ENCODE data around the gene TMEM165. TPM values are rescaled to one million over a fixed set of nuclear protein-coding genes. Genes with fewer than 3 reads are reported as not detected.
"Not testable (repeated sequence)": the region's sequence is repeated elsewhere in the genome, so short reads cannot be mapped to it uniquely, and the experiment has no call there.

TMEM165 gene
- total and polyA plus RNA-seq, 2 of the 4 experiments (the other 2 are of a cell fraction) = 49.6 to 83.0 TPM

DNA sequence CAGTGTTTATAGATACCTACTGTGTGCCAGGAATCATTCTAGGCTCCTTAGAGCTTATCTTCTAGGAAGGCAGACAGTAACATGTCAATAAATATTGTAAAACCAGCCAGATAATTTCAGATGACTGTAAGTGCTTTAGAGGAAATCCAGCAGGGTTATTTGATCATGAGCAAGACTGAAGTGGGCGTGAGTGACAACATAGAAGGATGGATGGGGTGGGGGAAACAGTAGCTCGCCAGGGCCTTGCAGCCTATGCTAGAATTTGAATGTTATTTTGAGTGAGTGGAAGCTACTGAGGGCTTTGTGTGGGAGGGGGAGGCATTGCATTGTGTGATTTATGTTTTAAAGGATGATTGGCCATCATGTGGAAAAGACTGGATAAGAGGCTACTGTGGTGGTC is 43.0 kb upstream of the TMEM165 start:
- WGBS, 2 experiments (ENCODE audit: extremely low coverage in 2 of 2, insufficient read length in 1 of 2) = 83% methylated on average over 2 of the region's 2 CpGs; no CpG with 5 or more reads in 1 of the 2 experiments
- no TSS peak for BruUV-seq (replicated peaks)
- Histone ChIP-seq H4K20me1 (ENCODE audit: insufficient read depth, low read length) (no peaks in the 10 kb centered on the region), H3K27ac (ENCODE audit: insufficient read depth, low read length) (no peak overlapping the region), H3K4ac (ENCODE audit: low read depth, low read length) (no peak overlapping the region), H2BK15ac (ENCODE audit: low read depth, low read length) (no peak overlapping the region), H3K9me3 (ENCODE audit: control insufficient read depth, insufficient read depth, low read length) (no peaks in the 10 kb centered on the region), H2BK5ac (ENCODE audit: low read depth, low read length, poor library complexity, severe bottlenecking) (no peak overlapping the region), H3K4me1 (ENCODE audit: control insufficient read depth, insufficient read depth, low read length) (peaks cover 13% of the 10 kb centered on the region), H3K23ac (ENCODE audit: low read depth, low read length) (no peak overlapping the region), H3K9ac (ENCODE audit: low read depth, low read length) (no peak overlapping the region), H2BK120ac (ENCODE audit: low read depth, low read length) (no peak overlapping the region), H3K9me1 (ENCODE audit: insufficient read depth, low read length) (peaks cover 7% of the 10 kb centered on the region), H3K14ac (replicated peaks; ENCODE audit: low read depth, low read length) (no peak overlapping the region), H2BK20ac (ENCODE audit: low read depth, low read length) (no peak overlapping the region), H3K79me1 (ENCODE audit: low read depth in 1 of 2, low read length in 2 of 2) (peaks cover 2 to 21% of the 10 kb centered on the region in 2 experiments; a peak in 3 of 4 replicates), H4K5ac (ENCODE audit: low read depth, low read length) (no peak overlapping the region), H2AK9ac (replicated peaks; ENCODE audit: low read depth, low read length, poor library complexity) (no peak overlapping the region), H4K8ac (ENCODE audit: low read depth in 2 of 2, low read length in 2 of 2) (no peak overlapping the region), H3K36me3 (ENCODE audit: control insufficient read depth, insufficient read depth, low read length) (no peaks in the 10 kb centered on the region), H2AK5ac (ENCODE audit: low read depth, low read length) (no peak overlapping the region), H3K18ac (ENCODE audit: low read depth, low read length) (no peak overlapping the region), H4K91ac (ENCODE audit: insufficient read depth, low read depth, low read length) (no peak overlapping the region), H3K4me2 (ENCODE audit: low read depth, low read length) (no peak overlapping the region), H3K27me3 (ENCODE audit: control insufficient read depth, insufficient read depth, low read length) (no peaks in the 10 kb centered on the region), H2AFZ (replicated peaks; ENCODE audit: low read length, poor library complexity) (no peak overlapping the region), H3K56ac (ENCODE audit: extremely low read depth, insufficient read depth, low read length) (no peak overlapping the region), H3K4me3 (ENCODE audit: insufficient read depth, low read depth, low read length) (no peak overlapping the region)
- POLR2A ChIA-PET (ENCODE audit: unreplicated experiment) = no interaction called here
- no peak for ATAC-seq (ENCODE audit: low read depth)
- CTCF ChIA-PET = no interaction called here
- intact Hi-C loops (cut with micrococcal nuclease) (no loop called here), in situ Hi-C loops (cut with MboI; ENCODE audit: low sequenced_read_pairs) (no loop called here), dilution Hi-C loops (cut with HindIII; ENCODE audit: low sequenced_read_pairs, unreplicated experiment) (no loop called here)
- TF ChIP-seq RFX5 (IDR thresholded peaks at IDR 0.05; ENCODE audit: low read depth, low read length) (no peak), NFE2L2 (IDR thresholded peaks at IDR 0.05; ENCODE audit: low read depth, low read length) (no peak)
- no peak for DNase-seq

DNA sequence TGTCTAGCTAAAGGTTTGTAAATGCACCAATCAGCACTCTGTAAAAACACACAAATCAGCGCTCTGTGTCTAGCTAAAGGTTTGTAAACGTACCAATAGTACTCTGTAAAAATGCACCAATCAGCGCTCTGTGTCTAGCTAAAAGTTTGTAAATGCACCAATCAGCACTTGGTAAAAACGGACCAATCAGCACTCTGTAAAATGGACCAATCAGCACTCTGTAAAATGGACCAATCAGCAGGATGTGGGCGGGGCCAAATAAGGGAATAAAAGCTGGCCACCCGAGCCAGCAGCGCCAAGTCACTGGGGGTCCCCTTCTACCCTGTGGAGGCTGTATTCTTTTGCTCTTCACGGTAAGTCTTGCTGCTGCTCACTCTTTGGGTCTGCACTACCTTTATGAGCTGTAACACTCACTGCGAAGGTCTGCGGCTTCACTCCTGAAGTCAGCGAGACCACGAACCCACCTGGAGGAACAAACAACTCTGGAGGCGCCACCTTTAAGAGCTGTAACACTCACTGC is 42.5 kb upstream of the TMEM165 start:
- H4K20me1 ChIP-seq (ENCODE audit: insufficient read depth, low read length); BruUV-seq (replicated peaks); H3K56ac ChIP-seq (ENCODE audit: extremely low read depth, insufficient read depth, low read length); H4K91ac ChIP-seq (ENCODE audit: insufficient read depth, low read depth, low read length); H3K9me1 ChIP-seq (ENCODE audit: insufficient read depth, low read length); POLR2A ChIA-PET (ENCODE audit: unreplicated experiment); H2AK5ac ChIP-seq (ENCODE audit: low read depth, low read length); CTCF ChIA-PET; H3K27ac ChIP-seq (ENCODE audit: insufficient read depth, low read length); H2BK20ac ChIP-seq (ENCODE audit: low read depth, low read length); H3K18ac ChIP-seq (ENCODE audit: low read depth, low read length); H3K23ac ChIP-seq (ENCODE audit: low read depth, low read length); H3K9me3 ChIP-seq (ENCODE audit: control insufficient read depth, insufficient read depth, low read length); H2BK5ac ChIP-seq (ENCODE audit: low read depth, low read length, poor library complexity, severe bottlenecking); DNase-seq; in situ Hi-C loops (cut with MboI; ENCODE audit: low sequenced_read_pairs); H2BK15ac ChIP-seq (ENCODE audit: low read depth, low read length); H3K36me3 ChIP-seq (ENCODE audit: control insufficient read depth, insufficient read depth, low read length); H3K9ac ChIP-seq (ENCODE audit: low read depth, low read length); dilution Hi-C loops (cut with HindIII; ENCODE audit: low sequenced_read_pairs, unreplicated experiment); H4K5ac ChIP-seq (ENCODE audit: low read depth, low read length); H4K8ac ChIP-seq (ENCODE audit: low read depth in 2 of 2, low read length in 2 of 2); H3K27me3 ChIP-seq (ENCODE audit: control insufficient read depth, insufficient read depth, low read length); H3K4me3 ChIP-seq (ENCODE audit: insufficient read depth, low read depth, low read length); H3K14ac ChIP-seq (replicated peaks; ENCODE audit: low read depth, low read length); H3K4me2 ChIP-seq (ENCODE audit: low read depth, low read length); intact Hi-C loops (cut with micrococcal nuclease); H2AFZ ChIP-seq (replicated peaks; ENCODE audit: low read length, poor library complexity); ATAC-seq (ENCODE audit: low read depth); H3K4ac ChIP-seq (ENCODE audit: low read depth, low read length); H2BK120ac ChIP-seq (ENCODE audit: low read depth, low read length); H2AK9ac ChIP-seq (replicated peaks; ENCODE audit: low read depth, low read length, poor library complexity): not testable (repeated sequence)
- Histone ChIP-seq H3K4me1 (ENCODE audit: control insufficient read depth, insufficient read depth, low read length) (peaks cover 10% of the 10 kb centered on the region), H3K79me1 (ENCODE audit: low read depth in 1 of 2, low read length in 2 of 2) (peaks cover 0 to 23% of the 10 kb centered on the region in 2 experiments; a peak in 2 of 4 replicates)
- 87% methylated on average over 6 of the region's 13 CpGs; no CpG with 5 or more reads in 1 of the 2 experiments for WGBS, 2 experiments (ENCODE audit: extremely low coverage in 2 of 2, insufficient read length in 1 of 2)
